ENCODE data around the gene FMN1.

The FMN1 gene

GRCh38 chr15:33027306-33028035 is 167.0 kb downstream of the FMN1 start:
- no peak for DNase-seq (ENCODE audit: low read depth in 2 of 3, low spot score in 2 of 3)

GRCh38 chr15:33026614-33027013 is 167.9 kb downstream of the FMN1 start:
- DNase-seq (ENCODE audit: low read depth in 2 of 3, low spot score in 2 of 3) = no peak

GRCh38 chr15:33022629-33023028 is 171.9 kb downstream of the FMN1 start:
- no peak for DNase-seq (ENCODE audit: low read depth in 2 of 3, low spot score in 2 of 3)

GRCh38 chr15:33021806-33022389 is 172.6 kb downstream of the FMN1 start:
- DNase-seq (ENCODE audit: low read depth in 2 of 3, low spot score in 2 of 3) = no peak

GRCh38 chr15:33019354-33019981 is 175.0 kb downstream of the FMN1 start:
- no peak for DNase-seq (ENCODE audit: low read depth in 2 of 3, low spot score in 2 of 3)

- no peak for DNase-seq (ENCODE audit: low read depth in 2 of 3, low spot score in 2 of 3)
Observed at GRCh38 chr15:33016405-33017024, 178.0 kb downstream of the FMN1 start.

- DNase-seq (ENCODE audit: low read depth in 2 of 3, low spot score in 2 of 3) = no peak
Observed at GRCh38 chr15:33014586-33014985, 179.9 kb downstream of the FMN1 start.

- DNase-seq (ENCODE audit: low read depth in 2 of 3, low spot score in 2 of 3) = no peak
Observed at GRCh38 chr15:33013827-33014445, 180.6 kb downstream of the FMN1 start.

- no peak for DNase-seq (ENCODE audit: low read depth in 2 of 3, low spot score in 2 of 3)
Observed at GRCh38 chr15:33011976-33012375, 182.5 kb downstream of the FMN1 start.

- DNase-seq (ENCODE audit: low read depth in 2 of 3, low spot score in 2 of 3) = no peak
Observed at GRCh38 chr15:33009603-33010002, 184.9 kb downstream of the FMN1 start.

- DNase-seq (ENCODE audit: low read depth in 2 of 3, low spot score in 2 of 3) = no peak
Observed at GRCh38 chr15:33009026-33009425, 185.5 kb downstream of the FMN1 start.

- DNase-seq (ENCODE audit: low read depth in 2 of 3, low spot score in 2 of 3) = no peak
Observed at GRCh38 chr15:33008284-33008995, 186.1 kb downstream of the FMN1 start.

- no peak for DNase-seq (ENCODE audit: low read depth in 2 of 3, low spot score in 2 of 3)
Observed at GRCh38 chr15:33007303-33007855, 187.1 kb downstream of the FMN1 start.

- DNase-seq (ENCODE audit: low read depth in 2 of 3, low spot score in 2 of 3) = no peak
Observed at GRCh38 chr15:33005582-33005981, 188.9 kb downstream of the FMN1 start.

- no peak for DNase-seq (ENCODE audit: low read depth in 2 of 3, low spot score in 2 of 3)
Observed at GRCh38 chr15:33001926-33002325, 192.6 kb downstream of the FMN1 start.

GRCh38 chr15:32998979-32999672 is 195.4 kb downstream of the FMN1 start:
- no peak for DNase-seq (ENCODE audit: low read depth in 2 of 3, low spot score in 2 of 3)

GRCh38 chr15:32998182-32998581 is 196.3 kb downstream of the FMN1 start:
- no peak for DNase-seq (ENCODE audit: low read depth in 2 of 3, low spot score in 2 of 3)

- no peak for DNase-seq (ENCODE audit: low read depth in 2 of 3, low spot score in 2 of 3)
Observed at GRCh38 chr15:32994810-32995424, 199.6 kb downstream of the FMN1 start.

- DNase-seq (ENCODE audit: low read depth in 2 of 3, low spot score in 2 of 3) = no peak
Observed at GRCh38 chr15:32993285-32993684, 201.2 kb downstream of the FMN1 start.

All from activated CD8-positive, alpha-beta memory T cell treated with anti-CD3 and anti-CD28 coated beads for 48 hours (primary cell).